HepG2 (cell line): ENCODE data around the gene ARRDC3. TPM values are rescaled to one million over a fixed set of nuclear protein-coding genes. Genes with fewer than 3 reads are reported as not detected.

Source experiments
- ATAC-seq: fragments of 200-7000 bp; cut with Tn5 transposase; 3 replicates; pipeline ENCODE4 v1.9.1; 2020; ENCODE audit warnings: mild to moderate bottlenecking, moderate library complexity
- BruUV-seq: library from RNA; stranded (reverse); fragments of 400-500 nt; replicated peaks from 2 replicates; lab custom pipeline; 2021; lab: Mats Ljungman, UMichigan
- CTCF ChIA-PET: fragments of 300-600 bp; formaldehyde crosslinking; extraction: SDS; loops from one replicate; lab custom pipeline; 2021; ENCODE audit warnings: low total read pairs, inconsistent platforms, low intra/inter-chr PET ratio; lab: Yijun Ruan, JAX
- POLR2A ChIA-PET: fragments of 350-600 bp; sonication (Branson Sonifier 250); formaldehyde crosslinking; loops from one replicate; lab custom pipeline; 2020; ENCODE audit warnings: antibody characterized with exemption, inconsistent platforms; lab: Yijun Ruan, JAX
- DNase-seq: peaks from one replicate; pipeline ENCODE4 v3.0.0-alpha.2; 2015; ENCODE audit warnings: low spot score
- FAIRE-seq: peaks from 3 replicates; lab custom pipeline; 2011; peaks lifted over from hg19 to GRCh38; lab: Jason Lieb, UNC
- H2AFZ ChIP-seq: one replicate; pipeline ENCODE4 v1.6.1; 2011; ENCODE audit warnings: low read length, inconsistent platforms
- H3K27ac ChIP-seq: fragments of 300-600 bp; 3 replicates; pipeline ENCODE4 v1.8.0; 2011; ENCODE audit warnings: mixed run types, mild to moderate bottlenecking, mixed read lengths, low read length, inconsistent platforms; ENCODE audit not compliant: insufficient read depth; ENCODE audit errors: extremely low read length
- H3K27me3 ChIP-seq, 2 experiments: fragments of 200-600 bp in 1 of 2; 2 replicates in 1 of 2; 3 replicates in 1 of 2; pipeline versions ENCODE4 v1.6.0 to v1.8.0; 2011; ENCODE audit warnings: low read length in 2 of 2, mild to moderate bottlenecking in 2 of 2, moderate library complexity in 2 of 2, inconsistent platforms in 1 of 2; ENCODE audit not compliant: insufficient read depth in 2 of 2, control insufficient read depth in 1 of 2
- H3K36me3 ChIP-seq, 2 experiments: fragments of 200-600 bp in 1 of 2; replicated peaks in 1 of 2; 2 replicates in 1 of 2; 3 replicates in 1 of 2; pipeline versions ENCODE4 v1.5.1 to v1.8.0; 2011; ENCODE audit warnings: low read length in 2 of 2, inconsistent platforms in 1 of 2; ENCODE audit not compliant: insufficient read depth in 2 of 2, control insufficient read depth in 1 of 2
- H3K4me1 ChIP-seq: 2 replicates; pipeline ENCODE4 v1.5.1; 2012; ENCODE audit warnings: low read length, inconsistent platforms; ENCODE audit not compliant: insufficient read depth
- H3K4me2 ChIP-seq: 2 replicates; pipeline ENCODE4 v1.6.0; 2011; ENCODE audit warnings: low read depth, low read length, inconsistent platforms
- H3K4me3 ChIP-seq, 3 experiments: fragments of 200-600 bp in 1 of 3; sonication (generic), shearing (Covaris generic) in 1 of 3; replicated peaks in 1 of 3; 2 replicates each; pipeline ENCODE4 v1.5.1; 2011 to 2016; ENCODE audit warnings: low read length in 3 of 3, inconsistent platforms in 2 of 3, low read depth in 2 of 3, mild to moderate bottlenecking in 2 of 3, control low read depth in 1 of 3, mixed read lengths in 1 of 3; ENCODE audit not compliant: insufficient read depth in 1 of 3
- H3K79me2 ChIP-seq: one replicate; pipeline ENCODE4 v1.6.1; 2011; ENCODE audit warnings: low read length, inconsistent platforms; ENCODE audit not compliant: insufficient read depth
- H3K9ac ChIP-seq: 2 replicates; pipeline ENCODE4 v1.6.0; 2011; ENCODE audit warnings: mild to moderate bottlenecking, low read depth, low read length, inconsistent platforms; ENCODE audit not compliant: insufficient read depth
- H3K9me3 ChIP-seq: 2 replicates; pipeline ENCODE4 v1.5.1; 2012; ENCODE audit warnings: mild to moderate bottlenecking, low read length
- H4K20me1 ChIP-seq: 2 replicates; pipeline ENCODE4 v1.6.0; 2011; ENCODE audit warnings: inconsistent platforms, mild to moderate bottlenecking, low read length, moderate library complexity; ENCODE audit not compliant: insufficient read depth
- AKNA ChIP-seq: sonication (generic); formaldehyde crosslinking; IDR thresholded peaks from 2 replicates; pipeline ENCODE4 v1.4.0; 2020; ENCODE audit warnings: missing genetic modification reagents, borderline replicate concordance
- CHD2 ChIP-seq: IDR thresholded peaks from 2 replicates; pipeline ENCODE4 v1.6.1; 2011; ENCODE audit warnings: low read depth, low read length, improper control_type of control experiment
- MED8 ChIP-seq: sonication (generic); formaldehyde crosslinking; IDR thresholded peaks from 2 replicates; pipeline ENCODE4 v1.8.1; 2023; ENCODE audit warnings: mild to moderate bottlenecking, missing genetic modification reagents; ENCODE audit not compliant: insufficient replicate concordance
- RARG ChIP-seq: sonication (generic); formaldehyde crosslinking; IDR thresholded peaks from 2 replicates; pipeline ENCODE4 v1.4.0; 2020; ENCODE audit warnings: low read depth, mild to moderate bottlenecking, missing genetic modification reagents
- TBX2 ChIP-seq: sonication (generic); formaldehyde crosslinking; IDR thresholded peaks from 2 replicates; pipeline ENCODE4 v1.5.0; 2020; ENCODE audit warnings: missing genetic modification reagents, mild to moderate bottlenecking, borderline replicate concordance
- TERF1 ChIP-seq: sonication (generic); formaldehyde crosslinking; IDR thresholded peaks from 2 replicates; pipeline ENCODE4 v1.8.0; 2022; ENCODE audit warnings: mild to moderate bottlenecking, missing genetic modification reagents, moderate library complexity
- THYN1 ChIP-seq: sonication (generic); formaldehyde crosslinking; IDR thresholded peaks from 2 replicates; pipeline ENCODE4 v1.8.1; 2023; ENCODE audit warnings: low read depth, mild to moderate bottlenecking, moderate library complexity, missing genetic modification reagents, borderline replicate concordance
- ZNF256 ChIP-seq: sonication (generic); formaldehyde crosslinking; conservative IDR thresholded peaks from 2 replicates; pipeline ENCODE4 v1.4.0; 2020; ENCODE audit warnings: missing genetic modification reagents
- ZNF782 ChIP-seq: sonication (generic); formaldehyde crosslinking; IDR thresholded peaks from 2 replicates; pipeline ENCODE4 v1.4.0; 2020; ENCODE audit warnings: missing genetic modification reagents, mild to moderate bottlenecking, borderline replicate concordance
- ZSCAN30 ChIP-seq: sonication (generic); formaldehyde crosslinking; IDR thresholded peaks from 2 replicates; pipeline ENCODE4 v1.5.0; 2020; ENCODE audit warnings: mild to moderate bottlenecking, missing genetic modification reagents
- WGBS: methylation state at CpG from one replicate; pipeline ENCODE4 v1.1.6; 2017; ENCODE audit warnings: low lambda C conversion rate; 5-methylcytosine and 5-hydroxymethylcytosine counted together
- in situ Hi-C: cut with HindIII; loops from 2 replicates; pipeline ENCODE4 v1.10.0; 2017; ENCODE audit warnings: low pct_unique_long_range_greater_than_20kb; ENCODE audit not compliant: extremely low pct_ligation_motif_present
- intact Hi-C: fragments of 100-400 bp; cut with micrococcal nuclease; formaldehyde crosslinking; loops from one replicate; pipeline ENCODE4 v1.10.0; 2022; ENCODE audit not compliant: unreplicated experiment
- polyA plus RNA-seq, 8 experiments: library from polyadenylated mRNA; depleted of rRNA in 3 of 8; stranded (reverse) in 7 of 8; unstranded in 1 of 8; fragments of >200 nt; fragmentation: Illumina TruSeq in 4 of 8; extraction: Trizol in 4 of 8; gene quantifications; 2 replicates each; pipeline versions ENCODE4 v1.2.1 to v1.2.3, GENCODE V29; 2011 to 2016; ENCODE audit warnings: low read depth in 4 of 8, missing spikeins in 1 of 8, mixed read lengths in 1 of 8; ENCODE audit not compliant: insufficient read depth in 1 of 8
- total RNA-seq, 5 experiments: library from RNA; depleted of rRNA; stranded (reverse); fragments of >200 nt; fragmentation: Illumina TruSeq; extraction: Trizol; gene quantifications; 2 replicates each; pipeline ENCODE4 v1.2.3, GENCODE V29; 2016; ENCODE audit warnings: low read depth in 1 of 5
- TF ChIP-seq, protein P1 (sequence below): sonication (generic); formaldehyde crosslinking; IDR thresholded peaks from 2 replicates; pipeline ENCODE4 v1.9.0; 2021; ENCODE audit warnings: missing genetic modification reagents, mild to moderate bottlenecking, borderline replicate concordance
- TF ChIP-seq, protein P2 (sequence below): sonication (generic); formaldehyde crosslinking; IDR thresholded peaks from 2 replicates; pipeline ENCODE4 v1.5.0; 2020; ENCODE audit warnings: mild to moderate bottlenecking, missing genetic modification reagents
- TF ChIP-seq, protein P3 (sequence below): IDR thresholded peaks from 2 replicates; pipeline ENCODE4 v1.6.1; 2018; ENCODE audit warnings: missing genetic modification reagents

Gene ARRDC3
- total and polyA plus RNA-seq, 2 of the 13 experiments (the other 11 are each of a cell fraction or from before 2014, with no cell fraction given): 3.4 to 24.4 TPM

- H2AFZ ChIP-seq: no peak overlapping the region
- ATAC-seq (no peak), FAIRE-seq (no peak), DNase-seq (no peak)
- WGBS: 43% methylated on average over 3 of the region's 3 CpGs
- no peaks in the 10 kb centered on the region for H3K27me3 ChIP-seq
- no peak overlapping the region for H3K9ac ChIP-seq
- H3K36me3 ChIP-seq: no peaks in the 10 kb centered on the region
- ChIA-PET POLR2A (no interaction called here), CTCF (interaction anchor here (2.8 kb wide), 1 partner anchor 319 kb away, joined by 15 read pairs; no protein-coding TSS in a partner anchor)
- in situ Hi-C loops: no loop called here
- H3K79me2 ChIP-seq: no peaks in the 10 kb centered on the region
- H3K4me3 ChIP-seq: no peak overlapping the region
- no peaks in the 10 kb centered on the region for H3K9me3 ChIP-seq
- H3K27ac ChIP-seq: no peak overlapping the region
- no peaks in the 10 kb centered on the region for H4K20me1 ChIP-seq
- no peak overlapping the region for H3K4me2 ChIP-seq
- H3K4me1 ChIP-seq: no peaks in the 10 kb centered on the region
- intact Hi-C loops: no loop called here
- BruUV-seq: no TSS peak
- TF ChIP-seq, protein P1, sequence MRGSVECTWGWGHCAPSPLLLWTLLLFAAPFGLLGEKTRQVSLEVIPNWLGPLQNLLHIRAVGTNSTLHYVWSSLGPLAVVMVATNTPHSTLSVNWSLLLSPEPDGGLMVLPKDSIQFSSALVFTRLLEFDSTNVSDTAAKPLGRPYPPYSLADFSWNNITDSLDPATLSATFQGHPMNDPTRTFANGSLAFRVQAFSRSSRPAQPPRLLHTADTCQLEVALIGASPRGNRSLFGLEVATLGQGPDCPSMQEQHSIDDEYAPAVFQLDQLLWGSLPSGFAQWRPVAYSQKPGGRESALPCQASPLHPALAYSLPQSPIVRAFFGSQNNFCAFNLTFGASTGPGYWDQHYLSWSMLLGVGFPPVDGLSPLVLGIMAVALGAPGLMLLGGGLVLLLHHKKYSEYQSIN (CRISPR knock-in tag): no peak
- TF ChIP-seq CHD2 (no peak), ZNF256 (CRISPR knock-in tag) (no peak), TBX2 (CRISPR knock-in tag) (no peak), ZSCAN30 (CRISPR knock-in tag) (no peak), AKNA (CRISPR knock-in tag) (no peak), MED8 (CRISPR knock-in tag) (no peak), THYN1 (CRISPR knock-in tag) (no peak), ZNF782 (CRISPR knock-in tag) (no peak), TERF1 (CRISPR knock-in tag) (no peak), RARG (no peak)
- TF ChIP-seq, protein P2, sequence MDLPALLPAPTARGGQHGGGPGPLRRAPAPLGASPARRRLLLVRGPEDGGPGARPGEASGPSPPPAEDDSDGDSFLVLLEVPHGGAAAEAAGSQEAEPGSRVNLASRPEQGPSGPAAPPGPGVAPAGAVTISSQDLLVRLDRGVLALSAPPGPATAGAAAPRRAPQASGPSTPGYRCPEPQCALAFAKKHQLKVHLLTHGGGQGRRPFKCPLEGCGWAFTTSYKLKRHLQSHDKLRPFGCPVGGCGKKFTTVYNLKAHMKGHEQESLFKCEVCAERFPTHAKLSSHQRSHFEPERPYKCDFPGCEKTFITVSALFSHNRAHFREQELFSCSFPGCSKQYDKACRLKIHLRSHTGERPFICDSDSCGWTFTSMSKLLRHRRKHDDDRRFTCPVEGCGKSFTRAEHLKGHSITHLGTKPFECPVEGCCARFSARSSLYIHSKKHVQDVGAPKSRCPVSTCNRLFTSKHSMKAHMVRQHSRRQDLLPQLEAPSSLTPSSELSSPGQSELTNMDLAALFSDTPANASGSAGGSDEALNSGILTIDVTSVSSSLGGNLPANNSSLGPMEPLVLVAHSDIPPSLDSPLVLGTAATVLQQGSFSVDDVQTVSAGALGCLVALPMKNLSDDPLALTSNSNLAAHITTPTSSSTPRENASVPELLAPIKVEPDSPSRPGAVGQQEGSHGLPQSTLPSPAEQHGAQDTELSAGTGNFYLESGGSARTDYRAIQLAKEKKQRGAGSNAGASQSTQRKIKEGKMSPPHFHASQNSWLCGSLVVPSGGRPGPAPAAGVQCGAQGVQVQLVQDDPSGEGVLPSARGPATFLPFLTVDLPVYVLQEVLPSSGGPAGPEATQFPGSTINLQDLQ (CRISPR knock-in tag): no peak
- TF ChIP-seq, protein P3, sequence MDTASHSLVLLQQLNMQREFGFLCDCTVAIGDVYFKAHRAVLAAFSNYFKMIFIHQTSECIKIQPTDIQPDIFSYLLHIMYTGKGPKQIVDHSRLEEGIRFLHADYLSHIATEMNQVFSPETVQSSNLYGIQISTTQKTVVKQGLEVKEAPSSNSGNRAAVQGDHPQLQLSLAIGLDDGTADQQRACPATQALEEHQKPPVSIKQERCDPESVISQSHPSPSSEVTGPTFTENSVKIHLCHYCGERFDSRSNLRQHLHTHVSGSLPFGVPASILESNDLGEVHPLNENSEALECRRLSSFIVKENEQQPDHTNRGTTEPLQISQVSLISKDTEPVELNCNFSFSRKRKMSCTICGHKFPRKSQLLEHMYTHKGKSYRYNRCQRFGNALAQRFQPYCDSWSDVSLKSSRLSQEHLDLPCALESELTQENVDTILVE (CRISPR knock-in tag): no peak
Measured at GRCh38 chr5:91420879-91421278, 37.8 kb upstream of the ARRDC3 start.
